GM18499 (cell line): ENCODE measurements around the gene CATSPER2.
A peak's percentile ranks its signal among the peaks of the same experiment; 100 is the strongest.
"Not testable (repeated sequence)": the region's sequence is repeated elsewhere in the genome, so short reads cannot be mapped to it uniquely, and the experiment has no call there.

Experiments used
- ATAC-seq: cut with Tn5 transposase; IDR thresholded peaks from one replicate; pipeline ENCODE4 v1.9.1; 2021; ENCODE audit warnings: moderate number of reproducible peaks; ENCODE audit not compliant: insufficient read depth, unreplicated experiment

CATSPER2 gene

GRCh38 chr15:43648649-43649429, at the start of gene CATSPER2:
CATSPER2 (minus strand) TSS chr15:43648844; CDS start chr15:43648061, 783 bp downstream.
- ATAC-seq = no peak

- ATAC-seq = not testable (repeated sequence)
Observed at GRCh38 chr15:43693148-43694022, 44.7 kb upstream of the CATSPER2 start, which contains the start of gene CKMT1A. CKMT1A (plus strand) TSS chr15:43693859; CDS start chr15:43694051, 192 bp downstream.

DNA sequence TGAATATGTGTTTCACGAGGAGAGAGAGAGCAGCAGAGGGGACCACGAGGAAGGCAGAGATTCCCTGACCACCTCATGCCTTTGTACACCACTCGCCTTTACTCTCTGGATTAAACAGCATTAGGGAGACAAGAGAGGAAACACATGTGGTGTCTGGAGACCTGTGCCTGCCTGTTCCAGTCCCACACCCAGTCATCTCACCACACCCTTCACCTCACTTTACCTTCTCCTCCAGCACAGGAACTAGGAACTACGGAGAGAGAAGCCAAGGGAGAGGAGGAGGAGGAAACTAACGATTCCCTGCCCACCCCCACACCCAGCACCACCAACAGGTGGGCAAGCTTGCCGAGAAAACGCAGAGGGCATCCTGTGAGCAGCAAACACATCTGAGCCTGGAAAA, 44.0 kb upstream of the CATSPER2 start:
- ATAC-seq = not testable (repeated sequence)

DNA sequence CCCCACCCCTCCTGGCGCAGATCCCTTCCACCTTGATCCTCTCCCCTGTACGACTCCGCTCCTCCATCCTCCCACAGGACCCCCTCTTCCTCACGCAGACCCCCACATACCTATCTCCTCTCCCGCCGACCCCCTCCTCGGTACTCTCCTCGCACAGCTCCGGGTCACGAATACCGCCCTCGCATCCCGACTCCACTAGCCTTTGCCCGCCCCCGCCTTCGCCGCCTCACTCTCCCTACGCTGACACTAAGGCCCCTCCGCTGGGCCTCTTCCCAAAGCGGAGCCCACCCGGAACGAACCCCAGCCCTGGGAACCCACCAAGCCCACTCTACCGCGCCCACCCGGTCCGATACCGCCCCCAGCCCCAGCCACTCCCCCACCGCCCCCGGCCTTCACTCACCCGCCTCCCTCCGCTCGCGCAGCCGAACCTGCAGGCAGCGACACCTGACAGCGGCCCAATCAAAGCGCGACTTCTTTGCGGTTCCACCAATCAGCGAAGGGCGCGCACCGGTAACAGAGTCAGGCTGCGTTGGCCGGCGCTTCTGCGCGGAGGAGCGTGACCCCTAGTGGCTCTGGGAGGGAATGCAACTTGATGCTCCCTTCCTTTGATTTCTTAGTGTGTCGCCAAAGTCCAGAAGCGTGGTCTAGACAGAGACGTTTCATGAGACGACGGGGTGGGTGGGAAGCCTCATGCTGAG, 41.1 kb upstream of the CATSPER2 start:
- ATAC-seq = peak; percentile 83

DNA sequence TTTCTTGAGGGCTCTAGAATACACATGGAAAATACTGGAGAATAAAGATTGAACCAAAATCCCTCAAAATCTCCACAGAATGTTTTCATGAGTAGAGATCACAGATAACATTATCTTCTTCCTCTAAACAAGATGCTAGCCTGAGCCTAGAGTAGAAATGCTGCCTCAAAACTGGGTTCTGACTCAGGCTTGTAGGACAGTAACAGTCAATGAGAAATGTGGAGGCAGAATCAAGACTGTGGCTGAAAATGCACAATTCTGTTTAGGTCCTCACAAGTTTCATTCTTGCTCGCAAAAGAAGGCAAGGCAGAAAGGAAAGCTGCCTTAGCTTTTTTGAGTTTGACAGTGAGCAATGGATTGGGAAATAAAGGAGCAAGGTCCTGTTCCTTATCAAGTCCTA, 25.5 kb upstream of the CATSPER2 start:
- ATAC-seq = not testable (repeated sequence)

- ATAC-seq = not testable (repeated sequence)
Observed at GRCh38 chr15:43666177-43666576, 17.5 kb upstream of the CATSPER2 start.

GRCh38 chr15:43663333-43663732, 14.7 kb upstream of the CATSPER2 start:
- ATAC-seq = not testable (repeated sequence)

- not testable (repeated sequence) for ATAC-seq
Observed at GRCh38 chr15:43662293-43662692, 13.6 kb upstream of the CATSPER2 start.

DNA sequence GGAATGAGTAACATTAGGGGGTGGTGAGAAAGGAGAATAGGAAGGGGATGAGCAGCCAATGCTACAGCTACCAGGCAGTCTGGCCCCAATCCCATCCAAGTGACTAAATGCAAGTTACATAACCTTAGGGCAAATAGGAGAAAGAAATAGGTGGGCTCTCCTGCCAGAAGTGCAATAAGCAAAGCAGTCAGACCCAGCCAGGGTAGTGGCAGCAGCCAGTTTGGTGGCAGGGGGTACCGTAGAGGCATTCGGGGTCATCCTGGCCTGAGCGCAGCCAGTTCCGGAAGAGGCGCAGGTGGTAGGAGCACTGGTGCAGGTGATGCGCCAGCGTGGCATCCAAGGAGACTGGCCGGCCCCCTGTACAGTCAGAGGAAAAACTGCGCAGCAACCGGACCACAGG, 11.1 kb upstream of the CATSPER2 start:
- not testable (repeated sequence) for ATAC-seq

DNA sequence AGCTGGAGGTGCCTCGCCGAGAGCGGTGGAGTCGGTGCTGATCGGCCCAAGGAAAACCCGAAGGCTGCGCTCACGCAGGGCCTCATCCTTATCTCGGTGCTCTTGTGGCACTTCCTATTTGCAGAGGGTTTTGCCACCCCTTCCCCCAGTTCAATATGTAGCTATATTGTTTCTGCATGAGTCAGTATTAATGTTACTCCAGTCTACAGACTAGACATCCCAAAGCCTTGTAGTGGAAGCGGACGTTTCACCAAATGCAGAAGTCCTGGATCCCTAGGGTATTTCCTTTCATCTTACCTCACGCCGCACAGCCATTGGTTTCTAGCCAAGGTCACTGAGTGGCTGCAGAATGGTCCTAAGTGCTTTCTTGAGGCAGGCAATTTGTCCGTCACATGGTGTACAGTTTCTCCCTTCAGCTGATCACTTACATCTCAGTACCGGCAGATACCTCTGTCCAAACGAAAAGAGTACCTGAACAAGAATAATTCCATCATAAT, 834 bp upstream of the CATSPER2 start:
- ATAC-seq = not testable (repeated sequence)

- ATAC-seq = not testable (repeated sequence)
Observed at GRCh38 chr15:43638464-43639204, 10.0 kb downstream of the CATSPER2 start.

GRCh38 chr15:43626937-43627336, 21.7 kb downstream of the CATSPER2 start:
- ATAC-seq = not testable (repeated sequence)

GRCh38 chr15:43625106-43625505, 23.5 kb downstream of the CATSPER2 start:
- ATAC-seq = no peak

GRCh38 chr15:43622068-43622799, 26.4 kb downstream of the CATSPER2 start:
- ATAC-seq = not testable (repeated sequence)

GRCh38 chr15:43618700-43619099, 29.9 kb downstream of the CATSPER2 start, which contains the start of gene STRC:
STRC (minus strand) TSS chr15:43618800; CDS start chr15:43618722, 78 bp downstream.
- not testable (repeated sequence) for ATAC-seq

DNA sequence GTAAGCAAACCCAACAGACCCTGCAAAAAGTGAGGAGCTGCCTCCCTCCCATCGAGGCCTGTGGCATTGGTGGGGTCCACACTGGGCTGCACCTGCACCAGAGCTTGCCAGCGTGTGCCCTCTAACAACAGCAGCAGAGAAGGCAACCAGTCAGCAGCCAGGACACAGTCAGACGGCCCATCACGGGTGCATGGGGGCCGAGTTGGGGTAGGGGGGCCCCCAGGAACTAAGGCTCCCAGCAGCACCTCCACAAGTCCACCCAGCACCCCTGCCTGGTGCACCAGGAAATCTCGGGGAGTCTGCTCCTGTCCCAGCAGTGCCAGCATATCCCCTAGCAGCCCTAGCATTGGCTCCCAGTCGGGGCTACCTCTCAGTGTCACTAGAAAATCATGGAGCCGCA, 30.9 kb downstream of the CATSPER2 start:
- ATAC-seq = not testable (repeated sequence)

DNA sequence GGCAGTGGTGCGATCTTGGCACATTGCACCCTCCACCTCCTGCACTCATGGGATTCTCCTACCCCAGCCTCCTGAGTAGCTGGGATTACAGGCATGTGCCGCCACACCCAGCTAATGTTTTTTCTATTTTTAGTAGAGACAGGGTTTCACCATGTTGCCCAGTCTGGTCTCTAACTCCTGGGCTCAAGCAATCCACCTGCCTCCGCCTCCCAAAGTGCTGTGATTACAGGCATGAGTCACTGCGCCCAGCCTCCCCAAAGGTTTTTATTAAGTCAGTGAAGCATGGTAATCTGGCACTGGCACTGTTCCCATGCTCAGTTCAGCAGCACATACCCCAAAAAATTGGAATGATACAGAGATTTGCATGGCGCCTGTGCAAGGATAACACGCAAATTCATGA, 46.4 kb downstream of the CATSPER2 start:
- ATAC-seq = not testable (repeated sequence)

- not testable (repeated sequence) for ATAC-seq
Observed at GRCh38 chr15:43600200-43600599, 48.4 kb downstream of the CATSPER2 start.

GRCh38 chr15:43599131-43599530, 49.5 kb downstream of the CATSPER2 start:
- ATAC-seq = not testable (repeated sequence)
